HG02885 (cell line): Measurements from ENCODE around the gene GOLIM4.

Experiments used
- ATAC-seq: cut with Tn5 transposase; IDR thresholded peaks from one replicate; pipeline ENCODE4 v1.9.1; 2021; ENCODE audit warnings: mild to moderate bottlenecking; ENCODE audit not compliant: unreplicated experiment, poor library complexity

Gene GOLIM4

GRCh38 chr3:168006584-168006983, 89.1 kb downstream of the GOLIM4 start:
- ATAC-seq: no peak

GRCh38 chr3:168003911-168004310, 91.8 kb downstream of the GOLIM4 start:
- no peak for ATAC-seq

- ATAC-seq: no peak
Measured at GRCh38 chr3:168002786-168003368, 92.8 kb downstream of the GOLIM4 start.

- ATAC-seq: no peak
Measured at GRCh38 chr3:168001244-168001643, 94.5 kb downstream of the GOLIM4 start.

- no peak for ATAC-seq
Measured at GRCh38 chr3:167998253-167998652, 97.5 kb downstream of the GOLIM4 start.

GRCh38 chr3:167996514-167996913, 99.2 kb downstream of the GOLIM4 start:
- no peak for ATAC-seq

- ATAC-seq: no peak
Measured at GRCh38 chr3:167992381-167992780, 103.3 kb downstream of the GOLIM4 start.

GRCh38 chr3:167991213-167991612, 104.5 kb downstream of the GOLIM4 start:
- no peak for ATAC-seq

- no peak for ATAC-seq
Measured at GRCh38 chr3:167989999-167990398, 105.7 kb downstream of the GOLIM4 start.

GRCh38 chr3:167989066-167989465, 106.7 kb downstream of the GOLIM4 start:
- ATAC-seq: no peak

- ATAC-seq: no peak
Measured at GRCh38 chr3:167983583-167983982, 112.1 kb downstream of the GOLIM4 start.

- no peak for ATAC-seq
Measured at GRCh38 chr3:167978486-167978885, 117.2 kb downstream of the GOLIM4 start.

- no peak for ATAC-seq
Measured at GRCh38 chr3:167978071-167978470, 117.7 kb downstream of the GOLIM4 start.

- no peak for ATAC-seq
Measured at GRCh38 chr3:167976516-167977361, 119.0 kb downstream of the GOLIM4 start.

- no peak for ATAC-seq
Measured at GRCh38 chr3:167973901-167974300, 121.8 kb downstream of the GOLIM4 start.

GRCh38 chr3:167973046-167973445, 122.7 kb downstream of the GOLIM4 start:
- ATAC-seq: no peak

GRCh38 chr3:167972502-167972901, 123.2 kb downstream of the GOLIM4 start:
- ATAC-seq: no peak

- ATAC-seq: no peak
Measured at GRCh38 chr3:167969548-167969947, 126.2 kb downstream of the GOLIM4 start.

- ATAC-seq: no peak
Measured at GRCh38 chr3:167967257-167968036, 128.3 kb downstream of the GOLIM4 start.
